GM23338 (cell line): ENCODE results near the gene SMURF1. TPM values are rescaled to one million over a fixed set of nuclear protein-coding genes. Genes with fewer than 3 reads are reported as not detected.

Experiments
- ATAC-seq: fragments of 200-7000 bp; cut with Tn5 transposase; 3 replicates; pipeline ENCODE4 v1.9.1; 2020
- DNase-seq: peaks from one replicate; pipeline ENCODE4 v3.0.0-alpha.2; 2015; ENCODE audit warnings: low spot score
- H2AFZ ChIP-seq: fragments of 200-600 bp; sonication (generic); 2 replicates; pipeline ENCODE4 v1.8.0; 2016; ENCODE audit warnings: antibody characterized with exemption, mild to moderate bottlenecking, moderate library complexity
- H3F3A ChIP-seq: fragments of 200-600 bp; sonication (generic); replicated peaks from 2 replicates; pipeline ENCODE4 v1.8.0; 2017; ENCODE audit warnings: antibody characterized with exemption, mixed run types, low read depth
- H3K27ac ChIP-seq: fragments of 200-600 bp; sonication (generic); 2 replicates; pipeline ENCODE4 v1.6.1; 2016; ENCODE audit warnings: low read depth
- H3K27me3 ChIP-seq: fragments of 200-600 bp; sonication (generic); 2 replicates; pipeline ENCODE4 v1.8.0; 2016; ENCODE audit warnings: mild to moderate bottlenecking, mixed run types, moderate library complexity; ENCODE audit not compliant: insufficient read depth
- H3K36me3 ChIP-seq: fragments of 200-600 bp; sonication (generic); 2 replicates; pipeline ENCODE4 v1.8.0; 2016; ENCODE audit warnings: mild to moderate bottlenecking; ENCODE audit not compliant: insufficient read depth
- H3K4me1 ChIP-seq: fragments of 200-600 bp; sonication (generic); 2 replicates; pipeline ENCODE4 v1.8.0; 2016; ENCODE audit warnings: mild to moderate bottlenecking, moderate library complexity; ENCODE audit not compliant: insufficient read depth
- H3K4me2 ChIP-seq: fragments of 200-600 bp; sonication (generic); 2 replicates; pipeline ENCODE4 v1.7.1; 2017; ENCODE audit warnings: mixed run types
- H3K4me3 ChIP-seq: fragments of 200-600 bp; sonication (generic); 2 replicates; pipeline ENCODE4 v1.6.1; 2016; ENCODE audit warnings: mixed run types
- H3K79me2 ChIP-seq: fragments of 200-600 bp; sonication (generic); replicated peaks from 2 replicates; pipeline ENCODE4 v1.8.0; 2017; ENCODE audit warnings: mild to moderate bottlenecking; ENCODE audit not compliant: insufficient read depth
- H3K9me2 ChIP-seq: fragments of 200-600 bp; sonication (generic); 2 replicates; pipeline ENCODE4 v1.8.0; 2017; ENCODE audit not compliant: insufficient read depth
- H4K20me1 ChIP-seq: fragments of 200-600 bp; sonication (generic); replicated peaks from 2 replicates; pipeline ENCODE4 v1.8.0; 2017; ENCODE audit warnings: mild to moderate bottlenecking; ENCODE audit not compliant: insufficient read depth
- H3K27ac Mint-ChIP-seq: 2 replicates; pipeline ENCODE4 v1.8.0; 2020; ENCODE audit warnings: inconsistent platforms, mild to moderate bottlenecking, moderate library complexity, mixed read lengths
- H3K27me3 Mint-ChIP-seq: 3 replicates; pipeline ENCODE4 v1.8.0; 2022; ENCODE audit warnings: low read depth, mild to moderate bottlenecking, moderate library complexity, mixed read lengths, inconsistent platforms; ENCODE audit not compliant: insufficient read depth, poor library complexity
- H3K36me3 Mint-ChIP-seq: 3 replicates; pipeline ENCODE4 v1.8.0; 2021; ENCODE audit warnings: low read depth, mild to moderate bottlenecking, inconsistent platforms, moderate library complexity, mixed read lengths
- H3K4me1 Mint-ChIP-seq: 3 replicates; pipeline ENCODE4 v1.8.0; 2020; ENCODE audit warnings: mild to moderate bottlenecking, inconsistent platforms, mixed read lengths
- H3K4me3 Mint-ChIP-seq: 3 replicates; pipeline ENCODE4 v1.8.0; 2021; ENCODE audit warnings: moderate library complexity, mild to moderate bottlenecking, inconsistent platforms, mixed read lengths
- H3K9me3 Mint-ChIP-seq: 3 replicates; pipeline ENCODE4 v1.8.0; 2020; ENCODE audit warnings: moderate library complexity, mild to moderate bottlenecking, inconsistent platforms, mixed read lengths
- NANOG ChIP-seq: IDR thresholded peaks from 2 replicates; pipeline ENCODE4 v1.6.1; 2016; ENCODE audit warnings: antibody characterized with exemption, borderline replicate concordance
- REST ChIP-seq: IDR thresholded peaks from one replicate; pipeline ENCODE4 v1.6.1; 2018; ENCODE audit warnings: antibody characterized with exemption; ENCODE audit not compliant: unreplicated experiment
- STAT1 ChIP-seq: IDR thresholded peaks from one replicate; pipeline ENCODE4 v1.6.1; 2016; ENCODE audit warnings: antibody characterized with exemption; ENCODE audit not compliant: unreplicated experiment
- ZNF114 ChIP-seq: fragments of 250-450 bp; sonication (Bioruptor Pico); IDR thresholded peaks from 2 replicates; pipeline ENCODE4 v1.5.0; 2020; ENCODE audit warnings: mild to moderate bottlenecking, moderate library complexity
- polyA plus RNA-seq: library from polyadenylated mRNA; unstranded; fragments of >200 nt; fragmentation: Nextera tagmentation; extraction: Ambion mirVana; gene quantifications from 2 replicates; pipeline ENCODE4 v1.2.1, GENCODE V29; 2016
- total RNA-seq: library from RNA; depleted of rRNA; stranded (reverse); fragments of >200 nt; shearing (Covaris generic); gene quantifications from 2 replicates; pipeline ENCODE4 v1.2.3, GENCODE V29; 2014
- TF ChIP-seq, protein P1 (sequence below): fragments of 250-450 bp; sonication (Bioruptor Pico); IDR thresholded peaks from 2 replicates; pipeline ENCODE4 v1.5.0; 2020; ENCODE audit warnings: mild to moderate bottlenecking, moderate library complexity
- TF ChIP-seq, protein P2 (sequence below): IDR thresholded peaks from 2 replicates; pipeline ENCODE4 v1.6.1; 2016; ENCODE audit warnings: antibody characterized with exemption

Gene SMURF1
- total and polyA plus RNA-seq, 2 experiments from 2014 or later = 5.8 to 23.9 TPM

DNA sequence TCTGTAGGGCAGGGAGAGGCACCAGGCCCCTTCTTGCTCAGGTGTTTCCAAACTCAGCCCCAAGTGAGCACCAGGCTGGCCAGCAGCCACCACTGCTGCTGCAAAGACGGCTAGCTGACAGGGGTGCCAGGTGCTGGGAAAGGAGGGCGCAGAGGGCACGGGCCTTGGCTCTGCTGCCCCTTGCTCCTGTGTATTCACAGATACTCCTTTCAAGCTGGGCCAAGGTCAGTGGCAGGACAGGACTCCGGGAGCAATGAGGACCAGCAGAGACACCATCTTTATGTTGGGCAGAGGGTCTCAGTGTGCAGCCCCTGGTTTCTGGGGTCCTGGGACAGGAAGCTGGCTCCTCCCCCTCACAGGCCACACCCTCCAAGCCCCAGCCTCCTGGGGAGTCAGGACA is 110.1 kb downstream of the SMURF1 start:
- DNase-seq = no peak
- no peaks in the 10 kb centered on the region for H3F3A ChIP-seq
- ATAC-seq = no peak; the same call in 2 of the 3 replicates
- no peak overlapping the region for H3K27ac Mint-ChIP-seq
- no peaks in the 10 kb centered on the region for H3K4me1 ChIP-seq
- no peaks in the 10 kb centered on the region; the same call in 1 of the 2 replicates for H4K20me1 ChIP-seq
- no peaks in the 10 kb centered on the region for H3K27me3 ChIP-seq
- no peaks in the 10 kb centered on the region for H3K9me2 ChIP-seq
- no peaks in the 10 kb centered on the region for H3K79me2 ChIP-seq
- peaks cover 19% of the 10 kb centered on the region for H3K27me3 Mint-ChIP-seq
- H3K36me3 Mint-ChIP-seq = peaks cover 92% of the 10 kb centered on the region
- H3K27ac ChIP-seq = no peak overlapping the region
- H3K4me2 ChIP-seq = no peak overlapping the region
- H3K4me3 ChIP-seq = no peak overlapping the region
- peaks cover 51% of the 10 kb centered on the region for H3K36me3 ChIP-seq
- H2AFZ ChIP-seq = no peak overlapping the region
- peaks cover 2% of the 10 kb centered on the region; the same call in 1 of the 3 replicates for H3K4me1 Mint-ChIP-seq
- no peaks in the 10 kb centered on the region for H3K9me3 Mint-ChIP-seq
- TF ChIP-seq STAT1 (no peak), NANOG (no peak), ZNF114 (CRISPR knock-in tag) (no peak), REST (no peak)
- TF ChIP-seq, protein P1, sequence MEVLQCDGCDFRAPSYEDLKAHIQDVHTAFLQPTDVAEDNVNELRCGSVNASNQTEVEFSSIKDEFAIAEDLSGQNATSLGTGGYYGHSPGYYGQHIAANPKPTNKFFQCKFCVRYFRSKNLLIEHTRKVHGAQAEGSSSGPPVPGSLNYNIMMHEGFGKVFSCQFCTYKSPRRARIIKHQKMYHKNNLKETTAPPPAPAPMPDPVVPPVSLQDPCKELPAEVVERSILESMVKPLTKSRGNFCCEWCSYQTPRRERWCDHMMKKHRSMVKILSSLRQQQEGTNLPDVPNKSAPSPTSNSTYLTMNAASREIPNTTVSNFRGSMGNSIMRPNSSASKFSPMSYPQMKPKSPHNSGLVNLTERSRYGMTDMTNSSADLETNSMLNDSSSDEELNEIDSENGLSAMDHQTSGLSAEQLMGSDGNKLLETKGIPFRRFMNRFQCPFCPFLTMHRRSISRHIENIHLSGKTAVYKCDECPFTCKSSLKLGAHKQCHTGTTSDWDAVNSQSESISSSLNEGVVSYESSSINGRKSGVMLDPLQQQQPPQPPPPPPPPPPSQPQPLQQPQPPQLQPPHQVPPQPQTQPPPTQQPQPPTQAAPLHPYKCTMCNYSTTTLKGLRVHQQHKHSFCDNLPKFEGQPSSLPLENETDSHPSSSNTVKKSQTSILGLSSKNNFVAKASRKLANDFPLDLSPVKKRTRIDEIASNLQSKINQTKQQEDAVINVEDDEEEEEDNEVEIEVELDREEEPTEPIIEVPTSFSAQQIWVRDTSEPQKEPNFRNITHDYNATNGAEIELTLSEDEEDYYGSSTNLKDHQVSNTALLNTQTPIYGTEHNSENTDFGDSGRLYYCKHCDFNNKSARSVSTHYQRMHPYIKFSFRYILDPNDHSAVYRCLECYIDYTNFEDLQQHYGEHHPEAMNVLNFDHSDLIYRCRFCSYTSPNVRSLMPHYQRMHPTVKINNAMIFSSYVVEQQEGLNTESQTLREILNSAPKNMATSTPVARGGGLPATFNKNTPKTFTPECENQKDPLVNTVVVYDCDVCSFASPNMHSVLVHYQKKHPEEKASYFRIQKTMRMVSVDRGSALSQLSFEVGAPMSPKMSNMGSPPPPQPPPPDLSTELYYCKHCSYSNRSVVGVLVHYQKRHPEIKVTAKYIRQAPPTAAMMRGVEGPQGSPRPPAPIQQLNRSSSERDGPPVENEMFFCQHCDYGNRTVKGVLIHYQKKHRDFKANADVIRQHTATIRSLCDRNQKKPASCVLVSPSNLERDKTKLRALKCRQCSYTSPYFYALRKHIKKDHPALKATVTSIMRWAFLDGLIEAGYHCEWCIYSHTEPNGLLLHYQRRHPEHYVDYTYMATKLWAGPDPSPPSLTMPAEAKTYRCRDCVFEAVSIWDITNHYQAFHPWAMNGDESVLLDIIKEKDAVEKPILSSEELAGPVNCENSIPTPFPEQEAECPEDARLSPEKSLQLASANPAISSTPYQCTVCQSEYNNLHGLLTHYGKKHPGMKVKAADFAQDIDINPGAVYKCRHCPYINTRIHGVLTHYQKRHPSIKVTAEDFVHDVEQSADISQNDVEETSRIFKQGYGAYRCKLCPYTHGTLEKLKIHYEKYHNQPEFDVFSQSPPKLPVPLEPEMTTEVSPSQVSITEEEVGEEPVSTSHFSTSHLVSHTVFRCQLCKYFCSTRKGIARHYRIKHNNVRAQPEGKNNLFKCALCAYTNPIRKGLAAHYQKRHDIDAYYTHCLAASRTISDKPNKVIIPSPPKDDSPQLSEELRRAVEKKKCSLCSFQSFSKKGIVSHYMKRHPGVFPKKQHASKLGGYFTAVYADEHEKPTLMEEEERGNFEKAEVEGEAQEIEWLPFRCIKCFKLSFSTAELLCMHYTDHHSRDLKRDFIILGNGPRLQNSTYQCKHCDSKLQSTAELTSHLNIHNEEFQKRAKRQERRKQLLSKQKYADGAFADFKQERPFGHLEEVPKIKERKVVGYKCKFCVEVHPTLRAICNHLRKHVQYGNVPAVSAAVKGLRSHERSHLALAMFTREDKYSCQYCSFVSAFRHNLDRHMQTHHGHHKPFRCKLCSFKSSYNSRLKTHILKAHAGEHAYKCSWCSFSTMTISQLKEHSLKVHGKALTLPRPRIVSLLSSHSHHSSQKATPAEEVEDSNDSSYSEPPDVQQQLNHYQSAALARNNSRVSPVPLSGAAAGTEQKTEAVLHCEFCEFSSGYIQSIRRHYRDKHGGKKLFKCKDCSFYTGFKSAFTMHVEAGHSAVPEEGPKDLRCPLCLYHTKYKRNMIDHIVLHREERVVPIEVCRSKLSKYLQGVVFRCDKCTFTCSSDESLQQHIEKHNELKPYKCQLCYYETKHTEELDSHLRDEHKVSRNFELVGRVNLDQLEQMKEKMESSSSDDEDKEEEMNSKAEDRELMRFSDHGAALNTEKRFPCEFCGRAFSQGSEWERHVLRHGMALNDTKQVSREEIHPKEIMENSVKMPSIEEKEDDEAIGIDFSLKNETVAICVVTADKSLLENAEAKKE (CRISPR knock-in tag) = no peak
- TF ChIP-seq, protein P2, sequence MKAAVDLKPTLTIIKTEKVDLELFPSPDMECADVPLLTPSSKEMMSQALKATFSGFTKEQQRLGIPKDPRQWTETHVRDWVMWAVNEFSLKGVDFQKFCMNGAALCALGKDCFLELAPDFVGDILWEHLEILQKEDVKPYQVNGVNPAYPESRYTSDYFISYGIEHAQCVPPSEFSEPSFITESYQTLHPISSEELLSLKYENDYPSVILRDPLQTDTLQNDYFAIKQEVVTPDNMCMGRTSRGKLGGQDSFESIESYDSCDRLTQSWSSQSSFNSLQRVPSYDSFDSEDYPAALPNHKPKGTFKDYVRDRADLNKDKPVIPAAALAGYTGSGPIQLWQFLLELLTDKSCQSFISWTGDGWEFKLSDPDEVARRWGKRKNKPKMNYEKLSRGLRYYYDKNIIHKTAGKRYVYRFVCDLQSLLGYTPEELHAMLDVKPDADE = no peak
- H3K4me3 Mint-ChIP-seq = no peak overlapping the region
